ENCODE results near the gene PLAC9. TPM values are rescaled to one million over a fixed set of nuclear protein-coding genes. Genes with fewer than 3 reads are reported as not detected.

Gene PLAC9
- total RNA-seq, 1 experiment from 2014 or later = not detected

GRCh38 chr10:80176526-80176925 lies 44.0 kb downstream of the PLAC9 start:
- H3K9me3 ChIP-seq (ENCODE audit: control insufficient read depth, insufficient read depth, low read depth, low read length) = no peaks in the 10 kb centered on the region
- CTCF ChIA-PET = no interaction called here
- BruUV-seq (replicated peaks) = TSS peak; percentile 45
- no peaks in the 10 kb centered on the region for H3K27me3 ChIP-seq (ENCODE audit: control insufficient read depth, insufficient read depth, low read length)
- POLR2A ChIA-PET = no interaction called here
- DNase-seq (ENCODE audit: low read depth, low spot score) (no peak), ATAC-seq (no peak)
- no peak overlapping the region for H3K4me3 ChIP-seq (ENCODE audit: low read depth in 2 of 2, low read length in 2 of 2)
- intact Hi-C loops (cut with micrococcal nuclease; ENCODE audit: unreplicated experiment) (no loop called here), in situ Hi-C loops (cut with HindIII; ENCODE audit: low pct_unique_long_range_greater_than_20kb, low sequenced_read_pairs) (no loop called here)
- TF ChIP-seq TCF7L2 (IDR thresholded peaks at IDR 0.05; ENCODE audit: low read depth, low read length) (no peak), POLR2AphosphoS5 (IDR thresholded peaks at IDR 0.05; ENCODE audit: low read depth, low read length) (no peak), REST (IDR thresholded peaks at IDR 0.05; ENCODE audit: insufficient read depth in 1 of 2, low read depth in 2 of 2, low read length in 1 of 2) (no peak), CTCF (IDR thresholded peaks at IDR 0.05) (no peak), SIN3A (IDR thresholded peaks at IDR 0.05; ENCODE audit: borderline replicate concordance, insufficient read depth, low read depth, low read length) (no peak)
- no peaks in the 10 kb centered on the region for H3K4me1 ChIP-seq (ENCODE audit: control insufficient read depth, insufficient read depth, low read length)
- no peaks in the 10 kb centered on the region for H3K36me3 ChIP-seq (ENCODE audit: control insufficient read depth, insufficient read depth, low read length)
- H3K27ac ChIP-seq (ENCODE audit: low read length) = no peak overlapping the region

- intact Hi-C loops (cut with micrococcal nuclease; ENCODE audit: unreplicated experiment) (no loop called here), in situ Hi-C loops (cut with HindIII; ENCODE audit: low pct_unique_long_range_greater_than_20kb, low sequenced_read_pairs) (no loop called here)
- Histone ChIP-seq H3K9me3 (ENCODE audit: control insufficient read depth, insufficient read depth, low read depth, low read length) (no peaks in the 10 kb centered on the region), H3K27ac (ENCODE audit: low read length) (no peak overlapping the region), H3K36me3 (ENCODE audit: control insufficient read depth, insufficient read depth, low read length) (no peaks in the 10 kb centered on the region), H3K27me3 (ENCODE audit: control insufficient read depth, insufficient read depth, low read length) (no peaks in the 10 kb centered on the region), H3K4me3 (ENCODE audit: low read depth in 2 of 2, low read length in 2 of 2) (no peak overlapping the region), H3K4me1 (ENCODE audit: control insufficient read depth, insufficient read depth, low read length) (no peaks in the 10 kb centered on the region)
- TF ChIP-seq TCF7L2 (IDR thresholded peaks at IDR 0.05; ENCODE audit: low read depth, low read length) (no peak), REST (IDR thresholded peaks at IDR 0.05; ENCODE audit: insufficient read depth in 1 of 2, low read depth in 2 of 2, low read length in 1 of 2) (no peak), CTCF (IDR thresholded peaks at IDR 0.05) (no peak), POLR2AphosphoS5 (IDR thresholded peaks at IDR 0.05; ENCODE audit: low read depth, low read length) (no peak), SIN3A (IDR thresholded peaks at IDR 0.05; ENCODE audit: borderline replicate concordance, insufficient read depth, low read depth, low read length) (no peak)
- BruUV-seq (replicated peaks) = no TSS peak
- ChIA-PET CTCF (no interaction called here), POLR2A (no interaction called here)
- ATAC-seq = peak; percentile 14; the same call in 1 of the 2 replicates
- DNase-seq (ENCODE audit: low read depth, low spot score) = no peak
Measured at GRCh38 chr10:80177781-80178636, 45.5 kb downstream of the PLAC9 start.
